A549 (cell line): Measurements from ENCODE around the gene VAMP1. TPM values are rescaled to one million over a fixed set of nuclear protein-coding genes. Genes with fewer than 3 reads are reported as not detected.

Experiments used
- ATAC-seq, 2 experiments: fragments of 200-7000 bp in 1 of 2; fragments of >200 bp in 1 of 2; cut with Nextera tagmentation in 1 of 2; cut with Tn5 transposase in 1 of 2; 3 replicates each; pipeline versions ENCODE4 v1.8.0 to v1.9.1; 2018 to 2020; ENCODE audit warnings: mild to moderate bottlenecking in 1 of 2, moderate library complexity in 1 of 2
- CTCF ChIA-PET: fragments of 300-600 bp; sonication (Branson Sonifier 250); formaldehyde crosslinking; extraction: SDS; loops from one replicate; lab custom pipeline; 2021; ENCODE audit warnings: antibody characterized with exemption, inconsistent platforms; lab: Yijun Ruan, JAX
- POLR2A ChIA-PET: fragments of 350-600 bp; formaldehyde crosslinking; extraction: SDS; loops from one replicate; lab custom pipeline; 2021; ENCODE audit warnings: antibody characterized with exemption, inconsistent platforms; lab: Yijun Ruan, JAX
- DNase-seq, 2 experiments: peaks; one replicate each; pipeline versions ENCODE4 v3.0.0 to v3.0.0-alpha.2; 2011 to 2016; ENCODE audit warnings: low read depth in 1 of 2, low spot score in 1 of 2
- FAIRE-seq: peaks from 2 replicates; lab custom pipeline; 2011; peaks lifted over from hg19 to GRCh38; lab: Jason Lieb, UNC
- H3K27ac ChIP-seq, 2 experiments: fragments of >200 bp; sonication (Bioruptor Twin); formaldehyde crosslinking; 3 replicates each; pipeline ENCODE4 v1.5.1; 2016 to 2017
- H3K4me1 ChIP-seq: fragments of >200 bp; sonication (Bioruptor Twin); formaldehyde crosslinking; 3 replicates; pipeline ENCODE4 v1.6.1; 2016
- H3K4me2 ChIP-seq: fragments of >200 bp; sonication (Bioruptor Twin); formaldehyde crosslinking; 3 replicates; pipeline ENCODE4 v1.6.1; 2016
- H3K4me3 ChIP-seq: fragments of >200 bp; sonication (Bioruptor Twin); formaldehyde crosslinking; 3 replicates; pipeline ENCODE4 v1.5.1; 2016
- H3K9me3 ChIP-seq: fragments of >200 bp; sonication (Bioruptor Twin); formaldehyde crosslinking; 3 replicates; pipeline ENCODE4 v1.6.1; 2016
- CBX2 ChIP-seq: fragments of 200-600 bp; sonication (generic); IDR thresholded peaks from 2 replicates; pipeline ENCODE4 v1.6.1; 2016; ENCODE audit warnings: low read depth, mild to moderate bottlenecking, borderline replicate concordance
- CBX8 ChIP-seq: fragments of 200-600 bp; sonication (generic); IDR thresholded peaks from 2 replicates; pipeline ENCODE4 v1.6.1; 2016
- CHD2 ChIP-seq: fragments of 150-350 bp; IDR thresholded peaks from 2 replicates; pipeline ENCODE4 v1.6.1; 2014; ENCODE audit warnings: low read length; ENCODE audit not compliant: partially characterized antibody
- EHMT2 ChIP-seq: fragments of 200-600 bp; sonication (generic); IDR thresholded peaks from 2 replicates; pipeline ENCODE4 v1.6.1; 2016; ENCODE audit warnings: antibody characterized with exemption, low read depth, mild to moderate bottlenecking, moderate library complexity
- HDAC2 ChIP-seq: fragments of 200-600 bp; sonication (generic); IDR thresholded peaks from 2 replicates; pipeline ENCODE4 v1.6.1; 2016
- HEYL ChIP-seq: fragments of 250-450 bp; sonication (Bioruptor Pico); IDR thresholded peaks from 2 replicates; pipeline ENCODE4 v1.8.0; 2021; ENCODE audit warnings: mild to moderate bottlenecking, moderate library complexity
- MAZ ChIP-seq: fragments of 150-350 bp; IDR thresholded peaks from 2 replicates; pipeline ENCODE4 v1.6.1; 2014; ENCODE audit warnings: antibody characterized with exemption, low read depth, low read length, borderline replicate concordance
- NFE2L2 ChIP-seq: fragments of 150-350 bp; conservative IDR thresholded peaks from 2 replicates; pipeline ENCODE4 v1.6.1; 2014; ENCODE audit warnings: low read length
- POLR2AphosphoS2 ChIP-seq: conservative IDR thresholded peaks from 2 replicates; pipeline ENCODE4 v1.6.1; 2012; ENCODE audit warnings: low read length, improper control_type of control experiment, inconsistent platforms
- RAD21 ChIP-seq, 2 experiments: fragments of >200 bp in 1 of 2; sonication (Bioruptor Twin) in 1 of 2; formaldehyde crosslinking in 1 of 2; IDR thresholded peaks in 1 of 2; conservative IDR thresholded peaks in 1 of 2; 2 replicates in 1 of 2; 3 replicates in 1 of 2; pipeline ENCODE4 v1.6.1; 2012 to 2018; ENCODE audit warnings: inconsistent platforms in 1 of 2
- RARB ChIP-seq: fragments of 250-450 bp; sonication (Bioruptor Pico); IDR thresholded peaks from 2 replicates; pipeline ENCODE4 v1.8.0; 2021; ENCODE audit warnings: mild to moderate bottlenecking, moderate library complexity
- SMC3 ChIP-seq: fragments of >200 bp; sonication (Bioruptor Twin); formaldehyde crosslinking; IDR thresholded peaks from 3 replicates; pipeline ENCODE4 v1.6.1; 2018; ENCODE audit warnings: inconsistent platforms
- TFCP2L1 ChIP-seq: fragments of 250-450 bp; sonication (Bioruptor Pico); IDR thresholded peaks from 2 replicates; pipeline ENCODE4 v1.5.0; 2021; ENCODE audit warnings: mild to moderate bottlenecking
- ZC3H11A ChIP-seq: fragments of 450-650 bp; IDR thresholded peaks from 2 replicates; pipeline ENCODE4 v1.6.1; 2014; ENCODE audit warnings: antibody characterized with exemption, mild to moderate bottlenecking
- ZFP36 ChIP-seq: fragments of 450-650 bp; IDR thresholded peaks from 2 replicates; pipeline ENCODE4 v1.6.1; 2014; ENCODE audit warnings: borderline replicate concordance; ENCODE audit not compliant: partially characterized antibody
- ZSCAN20 ChIP-seq: fragments of 250-450 bp; sonication (Bioruptor Pico); IDR thresholded peaks from 2 replicates; pipeline ENCODE4 v1.8.0; 2022; ENCODE audit warnings: mild to moderate bottlenecking, moderate library complexity
- WGBS: methylation state at CpG from one replicate; pipeline ENCODE4 v1.1.6; 2017; ENCODE audit errors: missing lambda C conversion rate; 5-methylcytosine and 5-hydroxymethylcytosine counted together
- polyA plus RNA-seq, 4 experiments: library from polyadenylated mRNA; depleted of rRNA in 3 of 4; stranded (reverse); fragments of >200 nt; fragmentation: RNase III in 1 of 4; extraction: RNeasy Plus Mini Kit Qiagen cat#74134 plus additional on column Dnase treatment in 1 of 4; gene quantifications; 2 replicates in 3 of 4; 3 replicates in 1 of 4; pipeline ENCODE4 v1.2.3, GENCODE V29; 2011 to 2017
- TF ChIP-seq, protein P1 (sequence below): fragments of 200-600 bp; sonication (generic); IDR thresholded peaks from 2 replicates; pipeline ENCODE4 v1.6.1; 2016; ENCODE audit warnings: antibody characterized with exemption, mild to moderate bottlenecking, moderate library complexity
- TF ChIP-seq, protein P2 (sequence below): IDR thresholded peaks from 2 replicates; pipeline ENCODE4 v1.6.1; 2012; ENCODE audit warnings: low read depth, borderline replicate concordance
- TF ChIP-seq, protein P3 (sequence below): fragments of >200 bp; sonication (Bioruptor Twin); formaldehyde crosslinking; IDR thresholded peaks from 3 replicates; pipeline ENCODE4 v1.6.1; 2016
- TF ChIP-seq, protein P4 (sequence below): IDR thresholded peaks from 2 replicates; pipeline ENCODE4 v1.6.1; 2012

Gene VAMP1
- polyA plus RNA-seq, 2 of the 4 experiments (the other 2 are of a cell fraction) = 17.6 to 22.7 TPM

DNA sequence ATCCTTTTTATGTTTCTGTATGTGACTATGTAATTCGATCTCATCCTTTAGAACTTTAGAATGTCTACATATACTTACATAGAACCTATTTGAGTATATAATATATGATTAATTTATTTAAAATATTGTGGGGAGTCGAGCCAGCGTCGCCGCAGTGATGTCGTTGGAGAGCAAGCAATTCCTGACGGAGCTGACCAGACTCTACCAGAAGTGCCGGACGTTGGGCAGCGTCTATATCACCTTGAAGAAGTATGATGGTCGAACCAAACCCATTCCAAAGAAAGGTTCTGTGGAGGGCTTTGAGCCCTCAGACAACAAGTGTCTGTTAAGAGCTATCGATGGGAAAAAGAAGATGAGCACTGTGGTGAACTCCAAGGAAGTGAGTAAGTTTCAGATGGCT lies 32.1 kb downstream of the VAMP1 start:
- Histone ChIP-seq H3K4me1 (no peaks in the 10 kb centered on the region), H3K4me3 (no peak overlapping the region), H3K27ac (no peak overlapping the region), H3K4me2 (no peak overlapping the region), H3K9me3 (no peaks in the 10 kb centered on the region)
- TF ChIP-seq CBX2 = no peak
- TF ChIP-seq, protein P1, sequence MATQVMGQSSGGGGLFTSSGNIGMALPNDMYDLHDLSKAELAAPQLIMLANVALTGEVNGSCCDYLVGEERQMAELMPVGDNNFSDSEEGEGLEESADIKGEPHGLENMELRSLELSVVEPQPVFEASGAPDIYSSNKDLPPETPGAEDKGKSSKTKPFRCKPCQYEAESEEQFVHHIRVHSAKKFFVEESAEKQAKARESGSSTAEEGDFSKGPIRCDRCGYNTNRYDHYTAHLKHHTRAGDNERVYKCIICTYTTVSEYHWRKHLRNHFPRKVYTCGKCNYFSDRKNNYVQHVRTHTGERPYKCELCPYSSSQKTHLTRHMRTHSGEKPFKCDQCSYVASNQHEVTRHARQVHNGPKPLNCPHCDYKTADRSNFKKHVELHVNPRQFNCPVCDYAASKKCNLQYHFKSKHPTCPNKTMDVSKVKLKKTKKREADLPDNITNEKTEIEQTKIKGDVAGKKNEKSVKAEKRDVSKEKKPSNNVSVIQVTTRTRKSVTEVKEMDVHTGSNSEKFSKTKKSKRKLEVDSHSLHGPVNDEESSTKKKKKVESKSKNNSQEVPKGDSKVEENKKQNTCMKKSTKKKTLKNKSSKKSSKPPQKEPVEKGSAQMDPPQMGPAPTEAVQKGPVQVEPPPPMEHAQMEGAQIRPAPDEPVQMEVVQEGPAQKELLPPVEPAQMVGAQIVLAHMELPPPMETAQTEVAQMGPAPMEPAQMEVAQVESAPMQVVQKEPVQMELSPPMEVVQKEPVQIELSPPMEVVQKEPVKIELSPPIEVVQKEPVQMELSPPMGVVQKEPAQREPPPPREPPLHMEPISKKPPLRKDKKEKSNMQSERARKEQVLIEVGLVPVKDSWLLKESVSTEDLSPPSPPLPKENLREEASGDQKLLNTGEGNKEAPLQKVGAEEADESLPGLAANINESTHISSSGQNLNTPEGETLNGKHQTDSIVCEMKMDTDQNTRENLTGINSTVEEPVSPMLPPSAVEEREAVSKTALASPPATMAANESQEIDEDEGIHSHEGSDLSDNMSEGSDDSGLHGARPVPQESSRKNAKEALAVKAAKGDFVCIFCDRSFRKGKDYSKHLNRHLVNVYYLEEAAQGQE = no peak
- TF ChIP-seq, protein P2, sequence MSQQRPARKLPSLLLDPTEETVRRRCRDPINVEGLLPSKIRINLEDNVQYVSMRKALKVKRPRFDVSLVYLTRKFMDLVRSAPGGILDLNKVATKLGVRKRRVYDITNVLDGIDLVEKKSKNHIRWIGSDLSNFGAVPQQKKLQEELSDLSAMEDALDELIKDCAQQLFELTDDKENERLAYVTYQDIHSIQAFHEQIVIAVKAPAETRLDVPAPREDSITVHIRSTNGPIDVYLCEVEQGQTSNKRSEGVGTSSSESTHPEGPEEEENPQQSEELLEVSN = no peak
- TF ChIP-seq TFCP2L1 (CRISPR knock-in tag) = no peak
- POLR2A ChIA-PET = interaction anchor here (0.8 kb wide), 1 partner anchor 55 kb away, joined by 3 read pairs; the partner anchor contains the start of gene MRPL51
- CTCF ChIA-PET = interaction anchor here (0.8 to 7.4 kb wide), 7 partner anchors 13 to 388 kb away, joined by 3 to 56 read pairs (median 3); no protein-coding TSS in a partner anchor
- DNase-seq (no peak), FAIRE-seq (no peak), ATAC-seq (no peak)
- WGBS = 83% methylated on average over 12 of the region's 12 CpGs

DNA sequence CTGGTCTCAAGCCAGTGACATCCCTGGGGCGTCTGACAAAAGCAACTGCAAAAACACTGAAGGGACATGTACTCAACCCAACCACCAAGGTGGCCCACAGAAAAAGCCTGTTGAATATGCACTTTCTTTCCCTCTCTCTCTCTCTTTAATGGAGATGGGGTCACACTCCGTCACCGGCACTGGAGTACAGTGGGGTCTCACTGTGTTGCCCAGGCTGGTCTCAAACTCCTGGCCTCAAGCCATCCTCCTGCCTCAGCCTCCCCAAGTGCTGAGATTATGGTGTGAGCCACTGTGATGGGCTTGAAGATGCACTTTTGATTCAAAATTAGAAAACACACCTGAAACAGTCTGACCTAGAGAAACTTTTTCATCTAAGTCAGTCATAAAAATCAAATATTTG lies 32.9 kb downstream of the VAMP1 start:
- no peak for TF ChIP-seq MAZ
- no peak for TF ChIP-seq ZC3H11A
- TF ChIP-seq EHMT2 = no peak
- TF ChIP-seq POLR2AphosphoS2 = no peak
- TF ChIP-seq, protein P2 = no peak
- TF ChIP-seq, protein P3, sequence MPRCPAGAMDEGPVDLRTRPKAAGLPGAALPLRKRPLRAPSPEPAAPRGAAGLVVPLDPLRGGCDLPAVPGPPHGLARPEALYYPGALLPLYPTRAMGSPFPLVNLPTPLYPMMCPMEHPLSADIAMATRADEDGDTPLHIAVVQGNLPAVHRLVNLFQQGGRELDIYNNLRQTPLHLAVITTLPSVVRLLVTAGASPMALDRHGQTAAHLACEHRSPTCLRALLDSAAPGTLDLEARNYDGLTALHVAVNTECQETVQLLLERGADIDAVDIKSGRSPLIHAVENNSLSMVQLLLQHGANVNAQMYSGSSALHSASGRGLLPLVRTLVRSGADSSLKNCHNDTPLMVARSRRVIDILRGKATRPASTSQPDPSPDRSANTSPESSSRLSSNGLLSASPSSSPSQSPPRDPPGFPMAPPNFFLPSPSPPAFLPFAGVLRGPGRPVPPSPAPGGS = no peak
- no peak for TF ChIP-seq HEYL (CRISPR knock-in tag)
- no peak for TF ChIP-seq RARB (CRISPR knock-in tag)
- no peak for TF ChIP-seq CBX8
- Histone ChIP-seq H3K4me1 (no peaks in the 10 kb centered on the region), H3K4me2 (no peak overlapping the region), H3K9me3 (no peaks in the 10 kb centered on the region), H3K27ac (no peak overlapping the region), H3K4me3 (no peak overlapping the region)
- DNase-seq (no peak), FAIRE-seq (no peak), ATAC-seq (no peak)
- CTCF ChIA-PET = interaction anchor here (0.6 to 7.4 kb wide), 5 partner anchors 14 to 115 kb away, joined by 3 to 56 read pairs (median 11); no protein-coding TSS in a partner anchor
- POLR2A ChIA-PET = interaction anchor here (1.1 kb wide), 1 partner anchor 33 kb away, joined by 3 read pairs; the partner anchor contains the start of gene VAMP1
- 86% methylated on average over 3 of the region's 3 CpGs for WGBS

DNA sequence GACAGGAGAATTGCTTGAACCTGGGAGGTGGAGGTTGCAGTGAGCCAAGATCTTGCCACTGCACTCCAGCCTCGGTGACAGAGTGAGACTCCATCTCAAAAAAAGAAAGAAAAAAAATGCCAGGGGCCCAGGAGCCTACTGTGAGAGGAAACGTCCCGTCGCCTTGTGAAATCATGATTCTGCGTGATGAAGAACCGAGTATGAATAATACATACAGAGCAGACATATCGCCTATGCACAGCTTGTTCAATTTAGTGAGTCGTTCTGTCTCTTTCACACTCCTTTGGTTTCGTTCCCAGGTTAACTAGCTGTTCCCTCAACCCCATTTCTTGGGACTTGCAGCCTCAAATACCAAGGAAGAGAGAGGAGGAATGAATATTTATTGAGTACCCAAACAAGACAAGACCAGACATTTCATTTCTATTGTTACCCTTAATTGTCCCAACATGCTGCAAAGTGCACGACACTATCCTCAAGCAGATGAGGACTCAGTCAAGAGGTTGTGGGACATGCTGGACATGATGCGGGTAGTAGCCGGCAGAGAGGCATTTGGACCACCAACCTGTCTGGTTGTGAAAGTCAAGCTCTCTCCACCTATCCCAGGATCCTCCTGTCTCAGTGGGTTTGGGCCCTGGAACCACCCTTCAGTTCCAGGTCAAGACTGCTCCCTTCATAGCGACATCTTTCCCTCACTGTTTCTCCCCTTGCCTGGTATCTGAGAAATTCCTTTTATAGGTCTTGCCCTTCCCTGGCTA lies 34.3 kb downstream of the VAMP1 start:
- H3K9me3 ChIP-seq = no peaks in the 10 kb centered on the region
- H3K4me1 ChIP-seq = peaks cover 12% of the 10 kb centered on the region
- H3K4me2 ChIP-seq = no peak overlapping the region
- no peak for TF ChIP-seq ZFP36
- no peak for TF ChIP-seq ZSCAN20 (CRISPR knock-in tag)
- TF ChIP-seq SMC3 = no peak
- no peak for TF ChIP-seq CHD2
- no peak for TF ChIP-seq RAD21 (conservative IDR thresholded peaks at IDR 0.05 in 1 of 2, IDR thresholded peaks at IDR 0.05 in 1 of 2)
- no peak for TF ChIP-seq NFE2L2
- TF ChIP-seq, protein P4, sequence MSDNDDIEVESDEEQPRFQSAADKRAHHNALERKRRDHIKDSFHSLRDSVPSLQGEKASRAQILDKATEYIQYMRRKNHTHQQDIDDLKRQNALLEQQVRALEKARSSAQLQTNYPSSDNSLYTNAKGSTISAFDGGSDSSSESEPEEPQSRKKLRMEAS = no peak
- no peak for TF ChIP-seq HDAC2
- H3K27ac ChIP-seq = no peak overlapping the region; a peak in 1 of 6 replicates
- no peak for DNase-seq
- ATAC-seq = no peak
- CTCF ChIA-PET = interaction anchor here (1.1 to 7.4 kb wide), 6 partner anchors 13 to 110 kb away, joined by 3 to 56 read pairs (median 5); no protein-coding TSS in a partner anchor
- 91% methylated on average over 13 of the region's 13 CpGs for WGBS
- POLR2A ChIA-PET = interaction anchor here (1.1 kb wide), 1 partner anchor 34 kb away, joined by 3 read pairs; the partner anchor contains the start of gene VAMP1
- no peak overlapping the region for H3K4me3 ChIP-seq
- no peak for FAIRE-seq
